Upper lobe of left lung (tissue), 6 donors: ENCODE data around the gene BACE1-AS. TPM values are rescaled to one million over a fixed set of nuclear protein-coding genes. Genes with fewer than 3 reads are reported as not detected.

ENCODE experiments used
- ATAC-seq, 2 donors: fragments of 200-7000 bp; cut with Tn5 transposase; one replicate each; pipeline ENCODE4 v1.9.1; 2022; ENCODE audit warnings: mild to moderate bottlenecking in 2 of 2, moderate library complexity in 2 of 2; ENCODE audit not compliant: low FRiP score in 2 of 2
- DNase-seq, 2 donors: peaks; one replicate each; pipeline ENCODE4 v3.0.0-alpha.2; 2019 to 2020
- H3K27ac ChIP-seq, 4 donors: fragments of 200-600 bp; sonication (generic); one replicate each; pipeline ENCODE4 v1.5.1; 2016 to 2019
- H3K27me3 ChIP-seq, 4 donors: fragments of 200-600 bp; sonication (generic); one replicate each; pipeline ENCODE4 v1.5.1; 2017 to 2019
- H3K36me3 ChIP-seq, 4 donors: fragments of 200-600 bp; sonication (generic); one replicate each; pipeline ENCODE4 v1.5.1; 2016 to 2019
- H3K4me1 ChIP-seq, 4 donors: fragments of 200-600 bp; sonication (generic); one replicate each; pipeline ENCODE4 v1.5.1; 2018 to 2019
- H3K4me3 ChIP-seq, 4 donors: fragments of 200-600 bp; sonication (generic); one replicate each; pipeline ENCODE4 v1.5.1; 2017 to 2019; ENCODE audit warnings: mild to moderate bottlenecking in 2 of 4, moderate library complexity in 1 of 4
- H3K9me3 ChIP-seq, 4 donors: fragments of 200-600 bp; sonication (generic); one replicate each; pipeline ENCODE4 v1.5.1; 2018 to 2019
- EP300 ChIP-seq, 4 donors: sonication (generic); formaldehyde crosslinking; IDR thresholded peaks; one replicate each; pipeline ENCODE4 v1.5.1; 2017; ENCODE audit warnings: antibody characterized with exemption in 4 of 4, control low read depth in 2 of 4
- POLR2A ChIP-seq, 4 donors: fragments of 450-650 bp; IDR thresholded peaks; one replicate each; pipeline ENCODE4 v1.5.1; 2016 to 2017; ENCODE audit warnings: antibody characterized with exemption in 4 of 4, mild to moderate bottlenecking in 2 of 4
- POLR2AphosphoS5 ChIP-seq, 2 donors: sonication (generic); formaldehyde crosslinking; IDR thresholded peaks; one replicate each; pipeline ENCODE4 v1.5.1; 2017; ENCODE audit warnings: antibody characterized with exemption in 2 of 2
- WGBS, 2 donors: methylation state at CpG; one replicate each; pipeline ENCODE4 v1.1.5; 2017 to 2018; 5-methylcytosine and 5-hydroxymethylcytosine counted together
- total RNA-seq, 6 donors: library from RNA; depleted of rRNA in 4 of 6; stranded (reverse); fragments of >200 nt in 4 of 6; gene quantifications; one replicate each; pipeline versions ENCODE4 v1.1.0 to v1.2.1, GENCODE V29; 2016 to 2021
- TF ChIP-seq, protein P1 (sequence below), 6 experiments: fragments of 450-650 bp in 4 of 6; fragments of 200-600 bp in 2 of 6; sonication (generic) in 2 of 6; IDR thresholded peaks; one replicate each; pipeline ENCODE4 v1.5.1; 2016 to 2019; ENCODE audit warnings: antibody characterized with exemption in 6 of 6
- donor health status: DM: no; HTN: no; CAD: no; lungs with moderate emphysema.
- donor health status: DM: no; HTN: yes; CAD: no; lungs with severe emphysema.

The BACE1-AS gene
- total RNA-seq, 6 donors from 2014 or later = 3.8 to 7.4 (median 5.0) TPM

DNA sequence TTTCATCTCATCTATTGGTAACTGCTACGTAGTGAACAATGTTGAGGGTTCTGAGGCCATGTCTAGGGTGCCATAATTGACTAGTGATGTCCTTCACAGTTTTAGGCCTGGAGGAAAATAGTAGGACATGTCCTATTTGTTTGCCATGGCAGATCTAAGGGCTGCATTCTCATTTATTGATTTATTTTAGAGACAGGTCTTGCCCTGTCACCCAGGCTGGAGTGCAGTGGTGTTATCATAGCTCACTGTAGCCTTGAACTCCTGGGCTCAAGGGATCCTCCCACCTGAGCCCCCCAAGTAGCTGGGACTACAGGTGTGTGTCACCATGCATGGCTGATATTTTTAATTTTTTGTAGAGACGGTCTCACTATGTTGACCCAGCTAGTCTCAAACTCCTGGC lies 41.7 kb downstream of the BACE1-AS start:
- Histone ChIP-seq H3K36me3 (peaks cover 0 to 9% (median 4%) of the 10 kb centered on the region in 4 donors), H3K4me3 (no peak overlapping the region), H3K27me3 (no peaks in the 10 kb centered on the region), H3K4me1 (peaks cover 8 to 15% (median 9%) of the 10 kb centered on the region in 4 donors), H3K9me3 (no peaks in the 10 kb centered on the region), H3K27ac (no peak overlapping the region)
- TF ChIP-seq EP300 (IDR thresholded peaks at IDR 0.05) = no peak
- TF ChIP-seq, protein P1, sequence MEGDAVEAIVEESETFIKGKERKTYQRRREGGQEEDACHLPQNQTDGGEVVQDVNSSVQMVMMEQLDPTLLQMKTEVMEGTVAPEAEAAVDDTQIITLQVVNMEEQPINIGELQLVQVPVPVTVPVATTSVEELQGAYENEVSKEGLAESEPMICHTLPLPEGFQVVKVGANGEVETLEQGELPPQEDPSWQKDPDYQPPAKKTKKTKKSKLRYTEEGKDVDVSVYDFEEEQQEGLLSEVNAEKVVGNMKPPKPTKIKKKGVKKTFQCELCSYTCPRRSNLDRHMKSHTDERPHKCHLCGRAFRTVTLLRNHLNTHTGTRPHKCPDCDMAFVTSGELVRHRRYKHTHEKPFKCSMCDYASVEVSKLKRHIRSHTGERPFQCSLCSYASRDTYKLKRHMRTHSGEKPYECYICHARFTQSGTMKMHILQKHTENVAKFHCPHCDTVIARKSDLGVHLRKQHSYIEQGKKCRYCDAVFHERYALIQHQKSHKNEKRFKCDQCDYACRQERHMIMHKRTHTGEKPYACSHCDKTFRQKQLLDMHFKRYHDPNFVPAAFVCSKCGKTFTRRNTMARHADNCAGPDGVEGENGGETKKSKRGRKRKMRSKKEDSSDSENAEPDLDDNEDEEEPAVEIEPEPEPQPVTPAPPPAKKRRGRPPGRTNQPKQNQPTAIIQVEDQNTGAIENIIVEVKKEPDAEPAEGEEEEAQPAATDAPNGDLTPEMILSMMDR (IDR thresholded peaks at IDR 0.05) = no peak
- no peak for TF ChIP-seq POLR2AphosphoS5 (IDR thresholded peaks at IDR 0.05)
- no peak for TF ChIP-seq POLR2A (IDR thresholded peaks at IDR 0.05)
- DNase-seq (no peak), ATAC-seq (no peak)
- 50 to 94% methylated on average over 2 of the region's 2 CpGs for WGBS, 2 donors

DNA sequence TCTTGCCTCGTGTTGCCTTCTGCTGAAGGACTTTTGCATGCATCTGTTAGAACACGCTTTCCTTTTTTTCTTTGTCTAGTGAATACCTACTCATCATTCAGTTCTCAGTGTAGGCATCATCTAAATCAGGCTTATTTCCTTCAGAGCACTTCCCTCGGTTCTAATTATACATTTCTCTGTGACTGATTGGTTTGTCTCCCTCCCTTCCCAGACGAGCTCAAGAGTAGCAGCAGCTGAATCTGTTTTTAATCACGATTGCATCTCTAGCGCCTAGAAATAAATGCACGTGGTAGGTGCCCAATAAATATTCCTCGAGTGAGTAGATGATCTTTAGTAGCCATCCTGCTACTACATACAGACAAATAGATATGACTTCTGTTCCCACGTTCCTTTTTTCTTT lies 42.8 kb downstream of the BACE1-AS start:
- WGBS, 2 donors = 88 to 91% methylated on average over 9 of the region's 9 CpGs
- peaks cover 0 to 18% (median 7%) of the 10 kb centered on the region in 4 donors for H3K36me3 ChIP-seq
- H3K4me1 ChIP-seq = peaks cover 3 to 9% (median 5%) of the 10 kb centered on the region in 4 donors
- DNase-seq = no peak
- H3K4me3 ChIP-seq = no peak overlapping the region
- no peaks in the 10 kb centered on the region for H3K27me3 ChIP-seq
- no peak overlapping the region for H3K27ac ChIP-seq
- no peak for TF ChIP-seq POLR2AphosphoS5 (IDR thresholded peaks at IDR 0.05)
- TF ChIP-seq, protein P1 (IDR thresholded peaks at IDR 0.05) = no peak
- ATAC-seq = no peak
- H3K9me3 ChIP-seq = no peaks in the 10 kb centered on the region

DNA sequence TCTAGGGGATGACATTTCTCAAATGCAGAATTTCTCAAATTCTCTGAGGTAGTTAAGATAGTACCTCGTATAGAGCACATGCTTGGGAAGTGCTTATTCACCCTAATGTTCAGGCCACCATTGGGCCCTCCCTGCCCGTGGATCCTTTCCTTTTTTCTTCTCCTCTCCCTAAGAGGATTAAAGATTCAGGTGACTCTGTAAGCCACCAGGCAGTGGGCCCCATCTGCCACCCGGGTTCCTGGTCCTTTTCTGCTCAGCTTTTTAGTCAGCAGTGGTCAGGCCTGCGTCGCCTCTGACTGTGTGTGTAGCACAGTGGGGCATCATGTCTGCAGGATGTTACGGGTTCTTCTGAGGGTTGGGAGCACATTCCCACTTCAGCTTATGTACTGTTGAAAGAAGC lies 43.8 kb downstream of the BACE1-AS start:
- DNase-seq = no peak

DNA sequence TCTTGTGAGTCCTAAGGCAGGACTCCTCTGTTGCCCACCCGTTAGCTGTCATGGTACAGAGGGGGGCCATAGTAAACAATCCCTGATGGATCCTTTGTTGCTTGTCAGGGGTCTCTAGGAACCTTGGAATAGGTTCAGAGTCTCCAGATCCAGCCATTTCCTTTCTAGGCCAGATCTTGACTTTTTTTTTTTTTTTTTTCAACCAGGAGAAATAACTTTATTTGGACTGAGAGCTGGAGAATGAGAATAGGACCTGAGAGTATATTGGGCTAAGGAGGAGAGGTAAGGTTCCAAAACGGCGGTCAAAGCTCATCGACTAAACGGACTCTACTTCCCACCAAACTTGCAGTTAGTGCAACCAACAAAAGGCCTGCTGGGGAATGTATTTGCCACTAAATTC lies 44.3 kb downstream of the BACE1-AS start:
- DNase-seq (no peak), ATAC-seq (no peak)
- H3K36me3 ChIP-seq = peaks cover 0 to 33% (median 11%) of the 10 kb centered on the region in 4 donors
- TF ChIP-seq, protein P1 (IDR thresholded peaks at IDR 0.05) = no peak
- TF ChIP-seq POLR2A (IDR thresholded peaks at IDR 0.05) = no peak
- TF ChIP-seq EP300 (IDR thresholded peaks at IDR 0.05) = no peak
- TF ChIP-seq POLR2AphosphoS5 (IDR thresholded peaks at IDR 0.05) = no peak
- H3K27ac ChIP-seq = no peak overlapping the region
- H3K27me3 ChIP-seq = no peaks in the 10 kb centered on the region
- no peaks in the 10 kb centered on the region for H3K9me3 ChIP-seq
- H3K4me3 ChIP-seq = no peak overlapping the region
- 91 to 93% methylated on average over 5 of the region's 5 CpGs for WGBS, 2 donors
- H3K4me1 ChIP-seq = no peaks in the 10 kb centered on the region

More for the DNA sequence above, 43.8 kb downstream of the BACE1-AS start:
- Histone ChIP-seq H3K27me3 (no peaks in the 10 kb centered on the region), H3K9me3 (no peaks in the 10 kb centered on the region), H3K27ac (no peak overlapping the region), H3K4me1 (no peaks in the 10 kb centered on the region), H3K4me3 (no peak overlapping the region), H3K36me3 (peaks cover 0 to 28% (median 9%) of the 10 kb centered on the region in 4 donors)
- no peak for TF ChIP-seq POLR2A (IDR thresholded peaks at IDR 0.05)
- no peak for TF ChIP-seq POLR2AphosphoS5 (IDR thresholded peaks at IDR 0.05)
- TF ChIP-seq EP300 (IDR thresholded peaks at IDR 0.05) = no peak
- TF ChIP-seq, protein P1 (IDR thresholded peaks at IDR 0.05) = no peak
- no peak for ATAC-seq
- WGBS, 2 donors = 86 to 91% methylated on average over 6 of the region's 6 CpGs

DNA sequence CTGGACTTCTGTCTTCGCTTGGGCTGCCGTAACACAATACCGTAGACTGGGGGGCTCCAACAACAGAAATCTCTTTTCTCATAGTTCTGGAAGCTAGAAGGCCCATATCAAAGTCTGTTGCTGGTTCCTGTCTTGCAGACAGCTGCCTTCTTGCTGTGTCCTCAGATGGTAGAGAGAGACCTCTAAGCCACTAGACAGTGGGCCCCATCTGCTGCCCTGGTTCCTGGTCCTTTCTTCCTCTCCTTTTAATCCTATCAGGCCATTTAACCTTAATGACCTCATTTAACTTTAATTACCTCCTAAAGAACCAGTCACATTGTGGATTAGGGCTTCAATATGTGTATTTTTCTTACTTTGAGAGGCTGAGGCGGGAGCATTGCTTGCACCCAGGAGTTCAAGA lies 45.9 kb downstream of the BACE1-AS start:
- ATAC-seq (no peak), DNase-seq (no peak)
- H3K9me3 ChIP-seq = no peaks in the 10 kb centered on the region
- no peaks in the 10 kb centered on the region for H3K27me3 ChIP-seq
- no peak for TF ChIP-seq POLR2AphosphoS5 (IDR thresholded peaks at IDR 0.05)
- TF ChIP-seq, protein P1 (IDR thresholded peaks at IDR 0.05) = no peak
- TF ChIP-seq POLR2A (IDR thresholded peaks at IDR 0.05) = no peak
- TF ChIP-seq EP300 (IDR thresholded peaks at IDR 0.05) = no peak
- 95 to 97% methylated on average over 4 of the region's 4 CpGs for WGBS, 2 donors
- no peak overlapping the region for H3K27ac ChIP-seq
- H3K4me1 ChIP-seq = no peaks in the 10 kb centered on the region
- H3K4me3 ChIP-seq = no peak overlapping the region
- H3K36me3 ChIP-seq = peaks cover 0 to 48% (median 11%) of the 10 kb centered on the region in 4 donors
